Measurements from ENCODE around the gene ZNF283. TPM values are rescaled to one million over a fixed set of nuclear protein-coding genes. Genes with fewer than 3 reads are reported as not detected.

The ZNF283 gene
- total and polyA plus RNA-seq, 2 donors from 2014 or later = 3.3 to 12.7 TPM

DNA sequence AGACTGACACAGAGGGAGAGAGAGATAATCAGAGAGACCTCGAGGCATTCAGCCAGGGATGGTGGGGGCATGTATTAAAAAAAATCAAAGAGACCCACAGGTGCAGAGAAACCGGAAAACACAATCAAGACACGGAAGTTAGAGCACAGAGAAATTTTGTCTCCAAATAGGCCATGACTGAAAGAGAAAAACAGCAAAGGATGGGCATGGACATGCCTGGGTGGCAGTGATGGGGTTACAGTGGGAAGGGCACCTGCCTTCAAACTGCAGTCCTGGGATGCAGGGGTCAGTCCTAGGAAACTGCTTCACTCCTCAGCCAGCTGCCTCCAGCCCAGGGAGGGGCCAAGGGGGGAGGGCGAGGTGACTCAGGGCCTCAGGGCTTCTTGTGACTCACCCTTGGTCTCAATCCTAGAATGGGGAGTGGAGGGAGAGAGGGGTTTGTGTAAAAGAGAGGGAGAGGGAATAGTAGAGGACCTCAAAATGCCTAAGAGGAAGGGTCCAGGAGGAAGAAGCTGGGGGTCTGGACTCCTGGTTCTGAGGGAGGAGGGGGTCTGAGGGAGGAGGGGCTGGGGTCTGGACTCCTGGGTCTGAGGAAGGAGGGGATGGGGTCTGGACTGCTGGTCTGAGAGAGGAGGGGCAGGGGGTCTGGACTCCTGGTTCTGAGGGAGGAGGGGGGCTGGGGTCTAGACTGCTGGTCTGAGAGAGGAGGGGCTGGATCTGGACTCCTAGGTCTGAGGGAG lies 42.7 kb upstream of the ZNF283 start:
- DNase-seq (no peak), FAIRE-seq (no peak)
- Histone ChIP-seq H3K9ac (ENCODE audit: low read length in 3 of 3) (no peak overlapping the region), H3K4me3 (ENCODE audit: low read length in 3 of 3) (no peak overlapping the region), H3K9me3 (ENCODE audit: control insufficient read depth in 2 of 3, insufficient read depth in 1 of 3, low read length in 3 of 3) (no peaks in the 10 kb centered on the region), H3K27ac (ENCODE audit: low read depth in 2 of 2, low read length in 2 of 2) (no peak overlapping the region), H3K4me1 (ENCODE audit: control insufficient read depth in 2 of 3, insufficient read depth in 2 of 3, low read depth in 1 of 3, low read length in 3 of 3) (no peaks in the 10 kb centered on the region), H3K27me3 (ENCODE audit: control insufficient read depth, insufficient read depth, low read length) (no peaks in the 10 kb centered on the region), H3K36me3 (ENCODE audit: control insufficient read depth in 2 of 3, insufficient read depth in 3 of 3, low read length in 3 of 3) (no peaks in the 10 kb centered on the region)
- intact Hi-C loops (cut with DNase I) = no loop called here
- TF ChIP-seq, protein P1, sequence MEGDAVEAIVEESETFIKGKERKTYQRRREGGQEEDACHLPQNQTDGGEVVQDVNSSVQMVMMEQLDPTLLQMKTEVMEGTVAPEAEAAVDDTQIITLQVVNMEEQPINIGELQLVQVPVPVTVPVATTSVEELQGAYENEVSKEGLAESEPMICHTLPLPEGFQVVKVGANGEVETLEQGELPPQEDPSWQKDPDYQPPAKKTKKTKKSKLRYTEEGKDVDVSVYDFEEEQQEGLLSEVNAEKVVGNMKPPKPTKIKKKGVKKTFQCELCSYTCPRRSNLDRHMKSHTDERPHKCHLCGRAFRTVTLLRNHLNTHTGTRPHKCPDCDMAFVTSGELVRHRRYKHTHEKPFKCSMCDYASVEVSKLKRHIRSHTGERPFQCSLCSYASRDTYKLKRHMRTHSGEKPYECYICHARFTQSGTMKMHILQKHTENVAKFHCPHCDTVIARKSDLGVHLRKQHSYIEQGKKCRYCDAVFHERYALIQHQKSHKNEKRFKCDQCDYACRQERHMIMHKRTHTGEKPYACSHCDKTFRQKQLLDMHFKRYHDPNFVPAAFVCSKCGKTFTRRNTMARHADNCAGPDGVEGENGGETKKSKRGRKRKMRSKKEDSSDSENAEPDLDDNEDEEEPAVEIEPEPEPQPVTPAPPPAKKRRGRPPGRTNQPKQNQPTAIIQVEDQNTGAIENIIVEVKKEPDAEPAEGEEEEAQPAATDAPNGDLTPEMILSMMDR (IDR thresholded peaks at IDR 0.05; ENCODE audit: borderline replicate concordance, extremely low read depth, insufficient read depth) = no peak

DNA sequence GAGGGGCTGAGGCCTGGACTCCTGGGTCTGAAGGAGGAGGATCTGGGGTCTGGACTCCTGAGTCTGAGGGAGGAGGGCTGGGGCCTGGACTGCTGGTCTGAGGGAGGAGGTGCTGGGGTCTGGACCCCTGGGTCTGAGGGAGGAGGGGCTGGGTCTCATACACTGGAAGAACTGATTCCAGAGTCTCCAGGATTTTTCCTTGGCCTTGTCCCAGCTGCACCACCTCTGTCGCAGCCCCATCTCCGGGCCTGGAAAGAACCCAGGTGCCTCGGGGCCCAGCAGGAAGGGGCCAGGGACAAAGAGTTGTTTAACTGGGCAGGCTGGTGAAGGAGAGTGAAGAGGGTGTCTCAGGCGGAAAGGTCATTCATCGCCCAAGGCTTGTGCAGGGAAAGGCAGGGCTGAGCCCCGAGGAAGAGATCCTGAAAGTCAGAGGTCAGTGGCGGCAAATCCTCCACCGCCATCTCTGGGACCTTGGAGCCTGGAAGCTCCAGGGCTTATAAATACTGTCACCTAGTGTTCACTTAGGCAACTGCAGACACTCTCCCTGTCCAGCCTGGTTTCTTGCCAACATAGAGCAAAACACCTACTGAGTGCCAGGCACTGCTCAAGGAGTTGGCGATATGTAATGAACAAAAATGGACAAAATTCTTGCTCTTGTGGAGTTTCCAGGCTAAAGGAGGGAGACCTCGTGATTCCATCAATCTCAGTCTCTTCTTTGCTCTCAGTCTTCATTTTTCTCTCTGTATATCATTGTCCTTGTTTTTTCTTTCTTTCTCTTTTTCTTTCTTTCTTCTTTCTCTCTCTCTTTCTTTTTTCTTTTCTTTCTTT lies 41.9 kb upstream of the ZNF283 start:
- FAIRE-seq = no peak
- peak in 3 of 5 donors; percentile 52 to 73 (median 66) for DNase-seq

DNA sequence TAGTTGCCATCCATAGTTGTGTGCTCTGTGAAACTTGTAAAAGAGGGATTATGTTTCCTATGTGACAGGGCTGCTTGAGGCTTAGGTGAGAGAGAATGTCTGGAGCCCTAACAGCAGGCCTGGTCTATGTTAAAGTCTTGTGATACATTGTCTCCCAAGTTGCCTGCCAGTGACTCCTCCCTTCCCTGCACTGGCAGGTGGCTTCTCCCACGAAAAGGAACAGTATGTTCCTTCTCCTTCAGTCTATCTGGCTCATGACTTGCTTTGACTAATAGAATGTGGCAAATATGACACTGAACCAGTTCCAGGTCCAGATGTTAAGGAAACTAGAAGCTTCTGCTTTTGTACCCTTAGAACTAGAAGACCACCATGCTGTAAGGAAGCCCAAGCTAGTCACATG lies 40.5 kb upstream of the ZNF283 start:
- Histone ChIP-seq H3K9ac (ENCODE audit: low read length in 3 of 3) (no peak overlapping the region), H3K27ac (ENCODE audit: low read depth in 2 of 2, low read length in 2 of 2) (no peak overlapping the region), H3K4me1 (ENCODE audit: control insufficient read depth in 2 of 3, insufficient read depth in 2 of 3, low read depth in 1 of 3, low read length in 3 of 3) (no peaks in the 10 kb centered on the region), H3K36me3 (ENCODE audit: control insufficient read depth in 2 of 3, insufficient read depth in 3 of 3, low read length in 3 of 3) (no peaks in the 10 kb centered on the region), H3K9me3 (ENCODE audit: control insufficient read depth in 2 of 3, insufficient read depth in 1 of 3, low read length in 3 of 3) (no peaks in the 10 kb centered on the region), H3K27me3 (ENCODE audit: control insufficient read depth, insufficient read depth, low read length) (no peaks in the 10 kb centered on the region), H3K4me3 (ENCODE audit: low read length in 3 of 3) (no peak overlapping the region)
- TF ChIP-seq, protein P1 (IDR thresholded peaks at IDR 0.05; ENCODE audit: borderline replicate concordance, extremely low read depth, insufficient read depth) = no peak
- intact Hi-C loops (cut with DNase I) = no loop called here
- FAIRE-seq (no peak), DNase-seq (no peak)

More for the DNA sequence above, 41.9 kb upstream of the ZNF283 start:
- no peaks in the 10 kb centered on the region for H3K9me3 ChIP-seq (ENCODE audit: control insufficient read depth in 2 of 3, insufficient read depth in 1 of 3, low read length in 3 of 3)
- H3K27ac ChIP-seq (ENCODE audit: low read depth in 2 of 2, low read length in 2 of 2) = no peak overlapping the region
- TF ChIP-seq, protein P1 (IDR thresholded peaks at IDR 0.05; ENCODE audit: borderline replicate concordance, extremely low read depth, insufficient read depth) = peak; percentile 93
- H3K36me3 ChIP-seq (ENCODE audit: control insufficient read depth in 2 of 3, insufficient read depth in 3 of 3, low read length in 3 of 3) = no peaks in the 10 kb centered on the region
- no peaks in the 10 kb centered on the region for H3K27me3 ChIP-seq (ENCODE audit: control insufficient read depth, insufficient read depth, low read length)
- H3K9ac ChIP-seq (ENCODE audit: low read length in 3 of 3) = no peak overlapping the region
- intact Hi-C loops (cut with DNase I) = no loop called here
- H3K4me1 ChIP-seq (ENCODE audit: control insufficient read depth in 2 of 3, insufficient read depth in 2 of 3, low read depth in 1 of 3, low read length in 3 of 3) = no peaks in the 10 kb centered on the region
- H3K4me3 ChIP-seq (ENCODE audit: low read length in 3 of 3) = no peak overlapping the region
